Neural cell (in vitro differentiated cells): ENCODE measurements around the gene GRB14. TPM values are rescaled to one million over a fixed set of nuclear protein-coding genes. Genes with fewer than 3 reads are reported as not detected.

Experiments used
- H2AFZ ChIP-seq: fragments of 200-600, 300-800 bp; sonication (generic), shearing (Covaris generic); 2 replicates; pipeline ENCODE4 v1.6.0; 2014; ENCODE audit warnings: low read depth, mild to moderate bottlenecking, antibody characterized with exemption, low read length, moderate library complexity
- H3F3A ChIP-seq: fragments of 200-600 bp; shearing (Covaris generic); 2 replicates; pipeline ENCODE4 v1.6.1; 2016; ENCODE audit warnings: mild to moderate bottlenecking, moderate library complexity, mixed read lengths, antibody characterized with exemption, low read length; ENCODE audit not compliant: insufficient read depth, poor library complexity, severe bottlenecking
- H3K27ac ChIP-seq: fragments of 200-600, 300-800 bp; sonication (generic), shearing (Covaris generic); 2 replicates; pipeline ENCODE4 v1.5.1; 2014; ENCODE audit warnings: mild to moderate bottlenecking, low read length, moderate library complexity
- H3K27me3 ChIP-seq: fragments of 300-800, 200-600 bp; sonication (generic), shearing (Covaris generic); 2 replicates; pipeline ENCODE4 v1.6.0; 2014; ENCODE audit warnings: mild to moderate bottlenecking, low read depth, low read length, moderate library complexity; ENCODE audit not compliant: insufficient read depth
- H3K36me3 ChIP-seq: fragments of 300-800, 200-600 bp; sonication (generic), shearing (Covaris generic); 2 replicates; pipeline ENCODE4 v1.5.1; 2014; ENCODE audit warnings: mild to moderate bottlenecking, antibody characterized with exemption, low read length, moderate library complexity; ENCODE audit not compliant: insufficient read depth
- H3K4me2 ChIP-seq: fragments of 300-800, 200-600 bp; sonication (generic), shearing (Covaris generic); 2 replicates; pipeline ENCODE4 v1.6.0; 2014; ENCODE audit warnings: mild to moderate bottlenecking, low read length
- H3K4me3 ChIP-seq: fragments of 300-800, 200-600 bp; sonication (generic), shearing (Covaris generic); 2 replicates; pipeline ENCODE4 v1.5.1; 2014; ENCODE audit warnings: mild to moderate bottlenecking, low read length, moderate library complexity
- H3K79me2 ChIP-seq: fragments of 200-600 bp; shearing (Covaris generic); replicated peaks from 2 replicates; pipeline ENCODE4 v1.6.0; 2014; ENCODE audit warnings: mild to moderate bottlenecking, low read length, moderate library complexity; ENCODE audit not compliant: insufficient read depth
- H3K9ac ChIP-seq: fragments of 300-800, 200-600 bp; sonication (generic), shearing (Covaris generic); 2 replicates; pipeline ENCODE4 v1.6.1; 2016; ENCODE audit warnings: mild to moderate bottlenecking, low read length, mixed read lengths
- H3K9me2 ChIP-seq: fragments of 200-600 bp; shearing (Covaris generic); 2 replicates; pipeline ENCODE4 v1.6.1; 2016; ENCODE audit warnings: mild to moderate bottlenecking, low read length, mixed read lengths; ENCODE audit not compliant: insufficient read depth
- H3K9me3 ChIP-seq: fragments of 200-600, 300-800 bp; sonication (generic), shearing (Covaris generic); 2 replicates; pipeline ENCODE4 v1.6.1; 2016; ENCODE audit warnings: mild to moderate bottlenecking, mixed run types, low read length, moderate library complexity, mixed read lengths
- H4K20me1 ChIP-seq: fragments of 200-600 bp; shearing (Covaris generic); 2 replicates; pipeline ENCODE4 v1.6.1; 2016; ENCODE audit warnings: mild to moderate bottlenecking, mixed run types; ENCODE audit not compliant: insufficient read depth
- EP300 ChIP-seq: fragments of 450-650 bp; conservative IDR thresholded peaks from 2 replicates; pipeline ENCODE4 v1.6.1; 2014; ENCODE audit warnings: antibody characterized with exemption, mild to moderate bottlenecking, moderate library complexity; ENCODE audit not compliant: poor library complexity, severe bottlenecking
- EZH2 ChIP-seq: fragments of 200-600, 300-800 bp; shearing (Covaris generic), sonication (generic); IDR thresholded peaks from 2 replicates; pipeline ENCODE4 v1.6.1; 2014; ENCODE audit warnings: antibody characterized with exemption, low read length, borderline replicate concordance, mild to moderate bottlenecking; ENCODE audit not compliant: insufficient read depth, poor library complexity, severe bottlenecking
- MXI1 ChIP-seq: fragments of 450-650 bp; conservative IDR thresholded peaks from 2 replicates; pipeline ENCODE4 v1.6.1; 2014; ENCODE audit warnings: antibody characterized with exemption, mild to moderate bottlenecking; ENCODE audit not compliant: poor library complexity, severe bottlenecking
- POLR2AphosphoS5 ChIP-seq: IDR thresholded peaks from 2 replicates; pipeline ENCODE4 v1.6.1; 2012
- RAD21 ChIP-seq: fragments of 450-650 bp; conservative IDR thresholded peaks from 2 replicates; pipeline ENCODE4 v1.6.1; 2014; ENCODE audit warnings: antibody characterized with exemption, mild to moderate bottlenecking, moderate library complexity
- SMC3 ChIP-seq: fragments of 450-650 bp; conservative IDR thresholded peaks from 2 replicates; pipeline ENCODE4 v1.6.1; 2014; ENCODE audit warnings: antibody characterized with exemption, mild to moderate bottlenecking, moderate library complexity; ENCODE audit not compliant: poor library complexity
- TAF1 ChIP-seq: IDR thresholded peaks from 2 replicates; pipeline ENCODE4 v1.6.1; 2012; ENCODE audit warnings: low read depth
- polyA plus RNA-seq: library from polyadenylated mRNA; depleted of rRNA; stranded (reverse); fragments of >200 nt; gene quantifications from 2 replicates; pipeline ENCODE4 v1.2.3, GENCODE V29; 2014
- TF ChIP-seq, protein P1 (sequence below): fragments of 450-650 bp; IDR thresholded peaks from 2 replicates; pipeline ENCODE4 v1.5.1; 2014; ENCODE audit warnings: antibody characterized with exemption, mild to moderate bottlenecking, moderate library complexity; ENCODE audit not compliant: poor library complexity, severe bottlenecking
- TF ChIP-seq, protein P2 (sequence below): IDR thresholded peaks from 2 replicates; pipeline ENCODE4 v1.6.1; 2012; ENCODE audit warnings: borderline replicate concordance

Gene GRB14
- polyA plus RNA-seq, 1 donor from 2014 or later = 4.5 TPM

DNA sequence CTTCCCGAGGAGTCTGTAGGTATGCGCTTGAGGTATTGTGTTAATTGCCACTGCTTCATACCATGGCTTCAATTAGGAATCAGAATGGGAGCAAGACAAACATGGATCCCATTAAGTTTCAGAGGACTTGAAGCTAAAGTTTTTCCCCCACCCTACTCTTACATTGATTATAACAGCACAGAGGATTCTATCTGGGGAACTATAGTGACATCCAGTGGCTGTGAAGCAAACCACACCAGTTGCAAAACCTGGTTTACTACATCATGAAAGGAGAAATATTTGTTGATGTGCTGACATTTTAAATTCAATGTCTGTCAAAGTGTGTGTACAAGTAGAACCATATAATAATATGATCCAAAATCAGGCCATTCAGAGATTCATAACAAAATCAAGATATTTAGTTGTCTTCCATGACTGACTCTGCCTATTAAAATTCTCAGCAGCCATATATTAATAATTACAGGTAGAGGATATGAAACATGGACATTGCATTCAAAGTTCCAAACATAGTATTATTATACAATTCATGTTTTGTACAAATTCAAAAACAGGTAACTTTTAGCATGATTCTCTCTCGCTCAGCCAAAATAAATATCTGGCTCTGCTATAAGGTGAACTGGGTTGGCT, 82.9 kb downstream of the GRB14 start:
- no peaks in the 10 kb centered on the region for H4K20me1 ChIP-seq
- TF ChIP-seq EZH2 (no peak), RAD21 (peak; percentile 85), POLR2AphosphoS5 (no peak), SMC3 (peak; percentile 83), MXI1 (no peak), EP300 (no peak), TAF1 (no peak)
- TF ChIP-seq, protein P1, sequence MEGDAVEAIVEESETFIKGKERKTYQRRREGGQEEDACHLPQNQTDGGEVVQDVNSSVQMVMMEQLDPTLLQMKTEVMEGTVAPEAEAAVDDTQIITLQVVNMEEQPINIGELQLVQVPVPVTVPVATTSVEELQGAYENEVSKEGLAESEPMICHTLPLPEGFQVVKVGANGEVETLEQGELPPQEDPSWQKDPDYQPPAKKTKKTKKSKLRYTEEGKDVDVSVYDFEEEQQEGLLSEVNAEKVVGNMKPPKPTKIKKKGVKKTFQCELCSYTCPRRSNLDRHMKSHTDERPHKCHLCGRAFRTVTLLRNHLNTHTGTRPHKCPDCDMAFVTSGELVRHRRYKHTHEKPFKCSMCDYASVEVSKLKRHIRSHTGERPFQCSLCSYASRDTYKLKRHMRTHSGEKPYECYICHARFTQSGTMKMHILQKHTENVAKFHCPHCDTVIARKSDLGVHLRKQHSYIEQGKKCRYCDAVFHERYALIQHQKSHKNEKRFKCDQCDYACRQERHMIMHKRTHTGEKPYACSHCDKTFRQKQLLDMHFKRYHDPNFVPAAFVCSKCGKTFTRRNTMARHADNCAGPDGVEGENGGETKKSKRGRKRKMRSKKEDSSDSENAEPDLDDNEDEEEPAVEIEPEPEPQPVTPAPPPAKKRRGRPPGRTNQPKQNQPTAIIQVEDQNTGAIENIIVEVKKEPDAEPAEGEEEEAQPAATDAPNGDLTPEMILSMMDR = peak; percentile 87
- TF ChIP-seq, protein P2, sequence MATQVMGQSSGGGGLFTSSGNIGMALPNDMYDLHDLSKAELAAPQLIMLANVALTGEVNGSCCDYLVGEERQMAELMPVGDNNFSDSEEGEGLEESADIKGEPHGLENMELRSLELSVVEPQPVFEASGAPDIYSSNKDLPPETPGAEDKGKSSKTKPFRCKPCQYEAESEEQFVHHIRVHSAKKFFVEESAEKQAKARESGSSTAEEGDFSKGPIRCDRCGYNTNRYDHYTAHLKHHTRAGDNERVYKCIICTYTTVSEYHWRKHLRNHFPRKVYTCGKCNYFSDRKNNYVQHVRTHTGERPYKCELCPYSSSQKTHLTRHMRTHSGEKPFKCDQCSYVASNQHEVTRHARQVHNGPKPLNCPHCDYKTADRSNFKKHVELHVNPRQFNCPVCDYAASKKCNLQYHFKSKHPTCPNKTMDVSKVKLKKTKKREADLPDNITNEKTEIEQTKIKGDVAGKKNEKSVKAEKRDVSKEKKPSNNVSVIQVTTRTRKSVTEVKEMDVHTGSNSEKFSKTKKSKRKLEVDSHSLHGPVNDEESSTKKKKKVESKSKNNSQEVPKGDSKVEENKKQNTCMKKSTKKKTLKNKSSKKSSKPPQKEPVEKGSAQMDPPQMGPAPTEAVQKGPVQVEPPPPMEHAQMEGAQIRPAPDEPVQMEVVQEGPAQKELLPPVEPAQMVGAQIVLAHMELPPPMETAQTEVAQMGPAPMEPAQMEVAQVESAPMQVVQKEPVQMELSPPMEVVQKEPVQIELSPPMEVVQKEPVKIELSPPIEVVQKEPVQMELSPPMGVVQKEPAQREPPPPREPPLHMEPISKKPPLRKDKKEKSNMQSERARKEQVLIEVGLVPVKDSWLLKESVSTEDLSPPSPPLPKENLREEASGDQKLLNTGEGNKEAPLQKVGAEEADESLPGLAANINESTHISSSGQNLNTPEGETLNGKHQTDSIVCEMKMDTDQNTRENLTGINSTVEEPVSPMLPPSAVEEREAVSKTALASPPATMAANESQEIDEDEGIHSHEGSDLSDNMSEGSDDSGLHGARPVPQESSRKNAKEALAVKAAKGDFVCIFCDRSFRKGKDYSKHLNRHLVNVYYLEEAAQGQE = no peak

DNA sequence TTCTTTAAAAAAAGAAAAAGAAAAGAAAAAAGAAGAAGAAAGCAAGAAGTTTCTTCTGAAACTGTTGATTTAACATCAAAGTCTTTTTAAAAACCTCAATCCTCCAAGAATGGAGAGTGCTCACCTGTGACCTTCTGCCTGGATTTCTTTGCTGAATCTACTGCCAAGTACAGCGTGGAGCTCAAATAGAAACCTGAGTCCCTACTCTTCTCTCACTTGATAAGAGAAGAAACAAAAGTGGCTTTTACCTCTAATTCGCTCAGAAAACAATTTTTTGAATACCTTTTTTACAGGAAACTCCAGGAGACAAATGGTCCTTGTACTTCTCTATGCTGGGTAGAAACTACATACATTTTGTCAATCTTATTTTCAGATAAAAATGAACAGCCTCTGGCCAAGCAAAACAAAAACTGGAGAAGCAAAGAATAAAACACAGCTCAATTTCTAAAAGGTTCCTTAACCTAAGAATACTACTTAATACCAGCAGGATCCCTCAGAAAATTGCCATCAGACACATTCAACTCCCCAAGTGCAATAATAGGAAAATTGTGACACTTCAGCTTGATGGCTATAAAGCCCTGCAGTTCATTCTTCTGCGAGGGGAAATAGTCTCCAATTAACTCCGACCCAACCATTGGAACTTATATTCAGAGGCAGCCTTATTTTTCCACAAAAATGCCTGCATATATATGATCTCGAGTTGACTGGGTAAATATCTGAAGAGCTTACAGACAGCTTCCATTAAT, 85.8 kb downstream of the GRB14 start:
- Histone ChIP-seq H3K4me3 (peak overlapping the region; percentile 34), H3K9me3 (no peaks in the 10 kb centered on the region), H4K20me1 (no peaks in the 10 kb centered on the region), H3K9ac (no peak overlapping the region), H3K9me2 (no peaks in the 10 kb centered on the region), H3K27me3 (no peaks in the 10 kb centered on the region), H3K36me3 (no peaks in the 10 kb centered on the region), H3K79me2 (no peaks in the 10 kb centered on the region), H3K4me2 (peak overlapping the region; percentile 25), H2AFZ (no peak overlapping the region), H3K27ac (peak overlapping the region; percentile 38), H3F3A (peaks cover 13% of the 10 kb centered on the region)
- TF ChIP-seq TAF1 (no peak), EZH2 (no peak), MXI1 (no peak), POLR2AphosphoS5 (peak; percentile 94), EP300 (peak; percentile 75)
- TF ChIP-seq, protein P2 = peak; percentile 25

More for the DNA sequence above, 82.9 kb downstream of the GRB14 start:
- Histone ChIP-seq H3F3A (peaks cover 13% of the 10 kb centered on the region), H3K27me3 (no peaks in the 10 kb centered on the region), H3K9ac (no peak overlapping the region), H3K36me3 (no peaks in the 10 kb centered on the region), H3K9me2 (no peaks in the 10 kb centered on the region), H2AFZ (no peak overlapping the region), H3K9me3 (no peaks in the 10 kb centered on the region), H3K27ac (no peak overlapping the region), H3K4me2 (no peak overlapping the region), H3K79me2 (no peaks in the 10 kb centered on the region), H3K4me3 (no peak overlapping the region)
